Measurements from ENCODE around the gene DOCK8. TPM values are rescaled to one million over a fixed set of nuclear protein-coding genes. Genes with fewer than 3 reads are reported as not detected.

DOCK8 gene
- total RNA-seq, 1 experiment from 2014 or later = 7.5 TPM

DNA sequence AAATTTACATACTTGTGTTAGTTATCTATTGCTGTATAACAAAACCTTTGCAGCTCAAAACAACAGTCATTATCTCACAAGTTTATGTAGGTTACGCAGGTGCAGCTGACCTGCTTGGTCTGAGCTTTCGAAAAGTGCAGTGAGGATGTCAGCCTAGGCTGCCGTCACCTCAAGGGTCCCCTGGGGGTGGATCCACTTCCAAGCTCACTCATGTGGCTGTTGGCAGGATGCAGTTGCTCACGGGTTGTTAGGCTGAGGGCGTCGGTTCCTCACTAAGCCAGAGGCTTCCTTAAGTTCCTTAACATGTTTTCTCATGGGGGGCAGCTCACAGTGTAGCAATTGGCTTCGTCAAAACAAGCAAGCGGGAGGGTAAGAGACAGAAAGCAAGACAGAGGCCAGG is 139.8 kb downstream of the DOCK8 start:
- no peak overlapping the region for H3K4me2 ChIP-seq
- ChIA-PET CTCF (no interaction called here), POLR2A (ENCODE audit: unreplicated experiment) (no interaction called here)
- intact Hi-C loops (cut with micrococcal nuclease; ENCODE audit: unreplicated experiment) = no loop called here
- H3K27me3 ChIP-seq (ENCODE audit: insufficient read depth, low read depth) = no peaks in the 10 kb centered on the region
- H3K9me2 ChIP-seq (ENCODE audit: insufficient read depth) = no peaks in the 10 kb centered on the region
- BruUV-seq (replicated peaks) = no TSS peak
- no peak overlapping the region for H2AFZ ChIP-seq
- H4K20me1 ChIP-seq (ENCODE audit: insufficient read depth) = no peaks in the 10 kb centered on the region
- H3K4me1 ChIP-seq (replicated peaks; ENCODE audit: insufficient read depth) = no peaks in the 10 kb centered on the region
- H3K27ac ChIP-seq = no peak overlapping the region
- TF ChIP-seq EZH2 (IDR thresholded peaks at IDR 0.05; ENCODE audit: low read depth) = no peak
- TF ChIP-seq, protein P1, sequence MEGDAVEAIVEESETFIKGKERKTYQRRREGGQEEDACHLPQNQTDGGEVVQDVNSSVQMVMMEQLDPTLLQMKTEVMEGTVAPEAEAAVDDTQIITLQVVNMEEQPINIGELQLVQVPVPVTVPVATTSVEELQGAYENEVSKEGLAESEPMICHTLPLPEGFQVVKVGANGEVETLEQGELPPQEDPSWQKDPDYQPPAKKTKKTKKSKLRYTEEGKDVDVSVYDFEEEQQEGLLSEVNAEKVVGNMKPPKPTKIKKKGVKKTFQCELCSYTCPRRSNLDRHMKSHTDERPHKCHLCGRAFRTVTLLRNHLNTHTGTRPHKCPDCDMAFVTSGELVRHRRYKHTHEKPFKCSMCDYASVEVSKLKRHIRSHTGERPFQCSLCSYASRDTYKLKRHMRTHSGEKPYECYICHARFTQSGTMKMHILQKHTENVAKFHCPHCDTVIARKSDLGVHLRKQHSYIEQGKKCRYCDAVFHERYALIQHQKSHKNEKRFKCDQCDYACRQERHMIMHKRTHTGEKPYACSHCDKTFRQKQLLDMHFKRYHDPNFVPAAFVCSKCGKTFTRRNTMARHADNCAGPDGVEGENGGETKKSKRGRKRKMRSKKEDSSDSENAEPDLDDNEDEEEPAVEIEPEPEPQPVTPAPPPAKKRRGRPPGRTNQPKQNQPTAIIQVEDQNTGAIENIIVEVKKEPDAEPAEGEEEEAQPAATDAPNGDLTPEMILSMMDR (conservative IDR thresholded peaks at IDR 0.05) = no peak
- no peaks in the 10 kb centered on the region for H3K36me3 ChIP-seq (ENCODE audit: low read depth)
- DNase-seq = no peak
- no peak overlapping the region for H3K4me3 ChIP-seq
- H3K9me3 ChIP-seq (ENCODE audit: insufficient read depth, low read depth) = no peaks in the 10 kb centered on the region
- H3F3A ChIP-seq (ENCODE audit: insufficient read depth, low read depth) = no peaks in the 10 kb centered on the region
- no peaks in the 10 kb centered on the region for H3K79me2 ChIP-seq (ENCODE audit: low read depth)

DNA sequence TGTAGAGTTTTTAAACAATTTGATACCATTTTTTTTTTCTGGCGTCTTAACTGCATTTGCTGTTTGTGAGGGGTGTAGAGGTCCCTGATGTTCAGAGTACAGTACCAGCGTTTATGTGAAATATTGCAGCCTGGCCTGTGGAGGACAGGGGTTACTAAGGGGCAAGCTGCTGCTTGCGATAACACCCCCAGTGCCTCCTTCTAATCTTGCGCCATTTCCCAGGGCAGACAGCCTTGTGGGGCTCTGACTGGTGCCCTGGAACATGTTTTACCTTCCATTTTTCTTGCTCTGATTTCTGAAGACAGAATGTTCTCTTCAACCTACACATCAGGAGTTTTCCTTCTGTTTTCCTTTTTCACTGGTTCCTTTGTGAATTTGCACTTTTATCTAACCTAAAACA is 142.9 kb downstream of the DOCK8 start:
- Histone ChIP-seq H3K79me2 (ENCODE audit: low read depth) (no peaks in the 10 kb centered on the region), H3K4me2 (no peak overlapping the region), H3K27ac (no peak overlapping the region), H3F3A (ENCODE audit: insufficient read depth, low read depth) (no peaks in the 10 kb centered on the region), H3K9me2 (ENCODE audit: insufficient read depth) (no peaks in the 10 kb centered on the region), H2AFZ (no peak overlapping the region), H3K4me3 (no peak overlapping the region), H3K27me3 (ENCODE audit: insufficient read depth, low read depth) (no peaks in the 10 kb centered on the region), H3K36me3 (ENCODE audit: low read depth) (no peaks in the 10 kb centered on the region), H3K9me3 (ENCODE audit: insufficient read depth, low read depth) (no peaks in the 10 kb centered on the region), H4K20me1 (ENCODE audit: insufficient read depth) (no peaks in the 10 kb centered on the region), H3K4me1 (replicated peaks; ENCODE audit: insufficient read depth) (no peaks in the 10 kb centered on the region)
- CTCF ChIA-PET = no interaction called here
- intact Hi-C loops (cut with micrococcal nuclease; ENCODE audit: unreplicated experiment) = no loop called here
- no TSS peak for BruUV-seq (replicated peaks)
- DNase-seq = no peak
- POLR2A ChIA-PET (ENCODE audit: unreplicated experiment) = no interaction called here
- no peak for TF ChIP-seq EZH2 (IDR thresholded peaks at IDR 0.05; ENCODE audit: low read depth)
- TF ChIP-seq, protein P1 (conservative IDR thresholded peaks at IDR 0.05) = no peak

DNA sequence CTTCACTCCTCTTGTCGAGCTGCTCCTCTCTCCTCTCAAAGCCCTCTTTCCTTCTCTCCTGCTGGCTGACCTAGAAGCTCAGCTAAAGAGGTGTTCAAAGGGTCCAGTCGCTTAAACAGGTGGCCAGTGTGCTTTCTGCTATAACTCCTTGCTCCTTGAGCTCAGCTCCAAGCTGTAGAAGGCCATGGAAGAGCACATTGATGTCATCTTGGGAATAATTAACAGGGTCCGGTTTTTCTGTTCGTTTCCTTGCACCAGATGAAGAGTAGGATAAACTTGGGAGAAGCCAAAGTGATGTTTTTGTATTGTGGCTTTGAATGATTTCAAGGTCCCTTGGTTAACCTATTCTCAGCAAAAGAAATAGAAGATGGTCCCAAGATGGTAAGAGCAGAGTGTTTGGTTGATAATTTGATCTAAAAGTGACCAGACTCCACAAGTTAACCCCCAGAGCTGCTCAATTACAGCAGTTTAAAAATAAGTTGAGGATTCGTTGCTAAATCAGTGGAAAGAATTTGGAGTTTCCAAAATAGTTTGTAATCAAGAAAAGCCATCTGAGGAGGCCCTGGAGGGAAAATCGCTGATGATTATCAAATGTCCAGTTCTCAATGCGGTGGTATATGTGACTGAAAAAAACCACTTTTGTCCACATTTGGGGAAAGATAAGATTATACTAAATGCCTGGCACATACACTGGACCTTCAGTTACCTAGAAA is 148.1 kb downstream of the DOCK8 start:
- TF ChIP-seq, protein P1 (conservative IDR thresholded peaks at IDR 0.05) = no peak
- TF ChIP-seq EZH2 (IDR thresholded peaks at IDR 0.05; ENCODE audit: low read depth) = no peak
- Histone ChIP-seq H3K4me2 (no peak overlapping the region), H3K36me3 (ENCODE audit: low read depth) (no peaks in the 10 kb centered on the region), H4K20me1 (ENCODE audit: insufficient read depth) (no peaks in the 10 kb centered on the region), H3K9me2 (ENCODE audit: insufficient read depth) (no peaks in the 10 kb centered on the region), H3K9me3 (ENCODE audit: insufficient read depth, low read depth) (no peaks in the 10 kb centered on the region), H3K79me2 (ENCODE audit: low read depth) (no peaks in the 10 kb centered on the region), H3K4me1 (replicated peaks; ENCODE audit: insufficient read depth) (no peaks in the 10 kb centered on the region), H2AFZ (no peak overlapping the region), H3K4me3 (no peak overlapping the region), H3F3A (ENCODE audit: insufficient read depth, low read depth) (no peaks in the 10 kb centered on the region), H3K27ac (no peak overlapping the region), H3K27me3 (ENCODE audit: insufficient read depth, low read depth) (no peaks in the 10 kb centered on the region)
- BruUV-seq (replicated peaks) = no TSS peak
- intact Hi-C loops (cut with micrococcal nuclease; ENCODE audit: unreplicated experiment) = no loop called here
- CTCF ChIA-PET = interaction anchor here (0.5 kb wide), 1 partner anchor 443 kb away, joined by 7 read pairs; no protein-coding TSS in a partner anchor
- no peak for DNase-seq
- POLR2A ChIA-PET (ENCODE audit: unreplicated experiment) = no interaction called here

Measured in PC-9 (cell line).